Subcutaneous adipose tissue (tissue), 4 donors: ENCODE data around the gene PBX1. TPM values are rescaled to one million over a fixed set of nuclear protein-coding genes. Genes with fewer than 3 reads are reported as not detected.

Experiments
- CTCF ChIP-seq: fragments of 450-650 bp; IDR thresholded peaks from one replicate; pipeline ENCODE4 v1.5.1; 2016; ENCODE audit warnings: low read depth, mild to moderate bottlenecking, control low read depth, antibody characterized with exemption, moderate library complexity
- total RNA-seq, 4 donors: library from RNA; depleted of rRNA; stranded (reverse); fragments of >200 nt; gene quantifications; one replicate each; pipeline ENCODE4 v1.1.0, GENCODE V29; 2016

Gene PBX1
- total RNA-seq, 4 donors from 2014 or later: 36.5 to 61.1 (median 54.2) TPM

- no peak for TF ChIP-seq CTCF
Observed at GRCh38 chr1:164647211-164647610, 88.2 kb downstream of the PBX1 start.

GRCh38 chr1:164648636-164649035, 89.7 kb downstream of the PBX1 start:
- TF ChIP-seq CTCF: no peak

GRCh38 chr1:164649146-164649545, 90.2 kb downstream of the PBX1 start:
- no peak for TF ChIP-seq CTCF

GRCh38 chr1:164650531-164650930, 91.5 kb downstream of the PBX1 start:
- no peak for TF ChIP-seq CTCF

- TF ChIP-seq CTCF: no peak
Observed at GRCh38 chr1:164651351-164651951, 92.5 kb downstream of the PBX1 start.

GRCh38 chr1:164653705-164654104, 94.7 kb downstream of the PBX1 start:
- no peak for TF ChIP-seq CTCF

GRCh38 chr1:164654200-164654599, 95.2 kb downstream of the PBX1 start:
- TF ChIP-seq CTCF: no peak
